Gastroesophageal sphincter (tissue), 3 donors: Measurements from ENCODE around the gene CACNA1C.
"Not testable (repeated sequence)": the region's sequence is repeated elsewhere in the genome, so short reads cannot be mapped to it uniquely, and the experiment has no call there.

Experiments
- CTCF ChIP-seq, 4 experiments: fragments of 200-600 bp in 2 of 4; fragments of 450-650 bp in 2 of 4; sonication (generic) in 1 of 4; IDR thresholded peaks; one replicate each; pipeline ENCODE4 v1.5.1; 2017 to 2019; ENCODE audit warnings: antibody characterized with exemption in 4 of 4, mild to moderate bottlenecking in 2 of 4, moderate library complexity in 2 of 4
- EP300 ChIP-seq: sonication (generic); formaldehyde crosslinking; IDR thresholded peaks from one replicate; pipeline ENCODE4 v1.6.1; 2017; ENCODE audit warnings: antibody characterized with exemption, mild to moderate bottlenecking
- POLR2AphosphoS5 ChIP-seq: sonication (generic); formaldehyde crosslinking; IDR thresholded peaks from one replicate; pipeline ENCODE4 v1.6.1; 2017; ENCODE audit warnings: antibody characterized with exemption

DNA sequence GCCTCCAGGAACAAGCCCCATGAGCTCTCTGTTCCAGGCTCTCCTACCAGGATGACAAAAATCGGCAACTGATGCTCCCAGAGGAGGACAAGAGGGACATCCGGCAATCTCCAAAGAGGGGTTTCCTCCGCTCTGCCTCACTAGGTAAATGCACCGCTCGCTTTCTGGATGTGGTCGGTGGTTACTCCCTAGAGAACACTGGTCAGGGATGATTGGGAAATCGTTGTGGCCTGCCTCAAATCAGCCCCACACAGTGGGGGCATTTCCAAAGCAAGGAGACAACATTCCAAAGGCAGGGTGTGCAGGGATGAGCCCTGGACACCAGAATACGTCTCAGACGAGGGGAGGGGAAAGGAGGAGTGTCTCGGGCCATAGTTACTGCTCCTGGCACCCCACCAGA is 689.2 kb downstream of the CACNA1C start:
- TF ChIP-seq CTCF (IDR thresholded peaks at IDR 0.05); EP300; POLR2AphosphoS5: not testable (repeated sequence)
